Measurements from ENCODE around the gene CDH4.

Gene CDH4

DNA sequence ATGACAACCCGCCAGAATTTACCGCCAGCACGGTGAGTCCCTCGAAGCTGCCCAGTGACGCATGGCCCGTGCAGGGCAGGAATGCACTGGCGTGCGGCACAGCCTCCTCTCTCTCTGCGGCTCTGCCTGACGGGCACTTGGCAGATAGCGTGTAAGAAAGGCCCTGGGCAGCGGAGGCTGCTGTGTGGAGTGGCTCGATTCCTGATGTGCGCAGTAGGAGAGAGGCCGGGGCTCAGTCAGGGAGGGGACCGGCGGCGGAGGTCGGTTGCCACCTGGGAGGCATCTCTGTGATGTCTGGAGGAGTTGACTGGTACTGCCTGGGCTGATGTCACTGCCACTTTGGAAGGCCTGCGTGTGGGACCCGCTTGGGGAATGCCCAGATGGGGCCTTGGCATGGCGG is 643.0 kb downstream of the CDH4 start:
- Mint-ChIP-seq H3K4me1 (peaks cover 0 to 2% of the 10 kb centered on the region in 2 donors), H3K36me3 (no peaks in the 10 kb centered on the region)
- no peak for DNase-seq

GRCh38 chr20:61895686-61896057 is 643.6 kb downstream of the CDH4 start:
- DNase-seq (no peak), ATAC-seq (replicated peaks) (no peak)
- Mint-ChIP-seq H3K27ac (no peak overlapping the region), H3K4me3 (no peak overlapping the region), H3K4me1 (peaks cover 0 to 2% of the 10 kb centered on the region in 2 donors), H3K9me3 (peaks cover 3 to 4% of the 10 kb centered on the region in 2 donors), H3K27me3 (peaks cover 0 to 17% of the 10 kb centered on the region in 2 donors), H3K36me3 (no peaks in the 10 kb centered on the region)

More for the DNA sequence above, 643.0 kb downstream of the CDH4 start:
- Mint-ChIP-seq H3K27me3 (peaks cover 0 to 22% of the 10 kb centered on the region in 2 donors), H3K4me3 (no peak overlapping the region), H3K27ac (no peak overlapping the region), H3K9me3 (peaks cover 6 to 7% of the 10 kb centered on the region in 2 donors)
- no peak for ATAC-seq (replicated peaks)

DNA sequence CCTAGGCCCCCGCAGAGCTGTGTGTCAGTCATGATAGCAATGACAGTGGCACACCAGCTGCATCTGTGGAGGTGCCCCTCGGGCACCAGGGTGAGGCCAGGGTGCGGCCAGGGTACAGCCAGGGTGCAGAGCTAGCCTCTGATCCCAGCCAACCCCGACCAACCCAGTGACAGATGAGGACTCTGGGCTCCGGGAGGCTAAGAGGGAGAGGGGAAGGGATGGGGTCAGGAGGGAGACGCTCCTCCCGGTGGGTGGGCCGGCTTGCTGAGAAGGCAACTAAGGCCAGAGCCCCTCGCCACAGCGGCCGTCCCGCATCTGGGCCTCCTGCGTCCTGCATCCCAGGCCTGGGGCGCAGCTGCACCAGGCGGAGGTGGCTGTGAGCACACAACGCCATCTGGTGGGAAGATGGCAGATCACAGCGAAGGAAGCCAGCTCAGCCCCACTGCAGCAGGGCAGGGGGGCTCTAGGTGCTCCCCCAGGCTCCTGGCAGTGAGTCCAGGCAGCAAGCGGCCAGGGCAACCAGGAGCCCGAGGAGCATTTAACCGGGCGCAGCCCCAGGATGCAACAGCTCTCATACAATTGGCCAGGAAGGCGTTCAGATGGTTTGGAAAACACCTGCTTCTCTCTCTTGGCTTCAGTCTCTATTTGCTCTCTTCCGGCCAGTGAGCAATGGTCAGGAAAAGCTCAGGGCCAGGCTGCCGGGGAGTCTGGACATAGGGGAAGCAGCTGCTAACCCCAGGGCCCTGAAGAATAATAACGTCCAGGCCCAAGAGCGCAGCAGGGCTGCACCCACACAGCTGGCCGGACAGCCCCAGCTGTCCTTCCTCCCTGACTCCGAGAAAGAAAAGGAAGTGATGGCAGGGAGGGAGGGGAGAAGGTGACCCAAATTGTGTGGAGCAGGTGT is 644.2 kb downstream of the CDH4 start:
- H3K4me1 Mint-ChIP-seq = peaks cover 0 to 2% of the 10 kb centered on the region in 2 donors
- H3K36me3 Mint-ChIP-seq = no peaks in the 10 kb centered on the region
- ATAC-seq (replicated peaks) (peak; percentile 80 to 87), DNase-seq (no peak)
- peaks cover 0 to 17% of the 10 kb centered on the region in 2 donors for H3K27me3 Mint-ChIP-seq
- H3K4me3 Mint-ChIP-seq = no peak overlapping the region
- peaks cover 3 to 4% of the 10 kb centered on the region in 2 donors for H3K9me3 Mint-ChIP-seq
- no peak overlapping the region for H3K27ac Mint-ChIP-seq

DNA sequence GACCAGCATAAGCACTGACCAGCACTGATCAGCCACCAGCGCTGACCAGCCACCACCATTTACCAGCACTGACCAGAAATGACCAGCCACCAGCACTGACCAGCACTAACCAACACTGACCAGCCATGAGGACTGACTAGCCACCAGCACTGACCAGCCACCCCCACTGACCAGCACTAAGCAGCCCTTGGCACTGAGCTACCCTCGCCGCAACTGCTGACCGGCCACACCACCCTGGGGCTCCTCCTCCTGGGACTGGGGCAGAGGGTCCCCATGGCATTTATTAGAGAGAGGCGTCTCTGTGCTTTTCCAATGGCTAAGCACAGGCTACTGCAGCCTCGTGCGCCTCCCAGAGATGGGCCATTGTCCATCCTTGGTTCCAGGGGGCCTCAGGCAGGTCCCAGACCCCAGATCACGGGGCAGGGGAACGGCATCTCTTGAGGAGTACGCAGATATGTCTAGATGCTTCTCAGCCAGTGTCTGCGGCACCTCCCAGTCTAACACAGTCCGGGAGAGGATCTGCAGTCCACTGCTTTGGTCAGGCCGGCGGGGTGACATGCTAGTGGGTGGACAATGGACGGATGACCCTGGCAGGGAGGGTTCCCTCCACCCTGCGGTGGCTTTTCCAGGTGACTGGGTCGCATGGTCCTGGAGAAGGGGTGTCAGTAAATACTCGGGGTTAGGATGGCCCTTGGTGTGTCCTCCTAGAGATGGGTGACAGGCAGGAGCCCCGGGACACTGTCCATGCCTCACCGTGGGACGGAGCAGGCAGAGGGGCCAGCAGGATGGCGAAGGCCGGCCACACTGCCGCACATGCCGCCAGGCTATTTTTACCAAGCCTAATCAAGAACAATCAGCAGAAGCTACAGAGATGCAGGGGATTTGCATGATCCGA is 645.6 kb downstream of the CDH4 start:
- H3K4me1 Mint-ChIP-seq = peaks cover 2 to 3% of the 10 kb centered on the region in 2 donors
- peaks cover 0 to 18% of the 10 kb centered on the region in 2 donors for H3K27me3 Mint-ChIP-seq
- H3K4me3 Mint-ChIP-seq = no peak overlapping the region
- no peaks in the 10 kb centered on the region for H3K9me3 Mint-ChIP-seq
- H3K27ac Mint-ChIP-seq = no peak overlapping the region
- ATAC-seq (replicated peaks) (no peak), DNase-seq (no peak)
- H3K36me3 Mint-ChIP-seq = no peaks in the 10 kb centered on the region

GRCh38 chr20:61898405-61898804 is 646.3 kb downstream of the CDH4 start:
- Mint-ChIP-seq H3K9me3 (no peaks in the 10 kb centered on the region), H3K27ac (no peak overlapping the region), H3K36me3 (no peaks in the 10 kb centered on the region), H3K27me3 (peaks cover 0 to 18% of the 10 kb centered on the region in 2 donors), H3K4me3 (no peak overlapping the region), H3K4me1 (peaks cover 2 to 3% of the 10 kb centered on the region in 2 donors)
- DNase-seq = no peak
- no peak for ATAC-seq (replicated peaks)

GRCh38 chr20:61900011-61900944 is 648.2 kb downstream of the CDH4 start:
- peaks cover 2 to 3% of the 10 kb centered on the region in 2 donors for H3K4me1 Mint-ChIP-seq

GRCh38 chr20:61900945-61901293 is 648.9 kb downstream of the CDH4 start:
- no peak for DNase-seq
- H3K4me3 Mint-ChIP-seq = no peak overlapping the region

More at GRCh38 chr20:61900011-61900944, 648.2 kb downstream of the CDH4 start:
- Mint-ChIP-seq H3K27me3 (peaks cover 0 to 18% of the 10 kb centered on the region in 2 donors), H3K27ac (no peak overlapping the region), H3K36me3 (no peaks in the 10 kb centered on the region), H3K9me3 (no peaks in the 10 kb centered on the region), H3K4me3 (no peak overlapping the region)
- ATAC-seq (replicated peaks) = no peak
- DNase-seq = no peak

DNA sequence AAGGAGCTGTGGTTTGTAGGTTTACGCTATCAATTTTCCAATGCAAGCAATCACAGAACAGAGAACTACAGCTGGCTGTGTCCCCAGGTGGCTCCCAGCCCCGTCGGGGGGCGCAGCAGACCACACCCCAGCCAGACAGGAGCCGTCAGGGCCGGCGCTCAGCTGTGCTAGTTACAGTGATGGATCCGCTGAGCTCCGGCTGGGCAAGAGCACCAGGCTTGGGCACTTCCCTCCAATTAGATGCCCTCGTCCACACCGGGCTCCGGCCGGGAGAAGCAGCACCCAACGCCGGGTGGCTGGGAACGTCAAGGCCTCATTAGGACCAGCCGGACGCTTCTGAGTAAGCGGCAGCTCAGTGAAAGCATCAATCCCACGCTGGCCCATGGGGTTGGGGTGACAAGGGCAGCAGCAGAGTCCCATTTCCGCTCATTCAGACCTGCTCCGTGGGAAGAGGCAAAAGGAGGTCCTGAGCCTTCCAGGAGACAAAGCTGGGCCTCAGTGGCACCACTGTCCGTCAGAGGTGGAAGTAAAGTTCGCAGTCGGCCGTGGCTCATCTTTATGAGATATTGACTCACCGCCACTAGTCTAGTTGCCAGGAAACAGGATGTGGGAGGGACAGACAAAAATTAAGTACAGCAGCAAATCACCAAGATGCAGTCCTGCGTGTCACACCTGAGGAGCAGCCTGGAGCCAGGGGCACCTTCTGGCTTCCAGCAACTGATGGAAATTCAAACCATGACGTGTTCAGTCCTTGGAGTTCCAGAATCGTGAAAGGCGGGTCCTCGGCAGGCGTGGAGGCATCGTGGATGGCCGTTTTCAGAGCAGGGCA is 649.5 kb downstream of the CDH4 start:
- Mint-ChIP-seq H3K27me3 (peaks cover 0 to 10% of the 10 kb centered on the region in 2 donors), H3K9me3 (no peaks in the 10 kb centered on the region), H3K36me3 (no peaks in the 10 kb centered on the region), H3K4me3 (no peak overlapping the region), H3K4me1 (peaks cover 0 to 3% of the 10 kb centered on the region in 2 donors), H3K27ac (no peak overlapping the region)
- ATAC-seq (replicated peaks) (no peak), DNase-seq (no peak)

More at GRCh38 chr20:61900945-61901293, 648.9 kb downstream of the CDH4 start:
- no peaks in the 10 kb centered on the region for H3K9me3 Mint-ChIP-seq
- H3K27ac Mint-ChIP-seq = no peak overlapping the region
- peaks cover 2 to 3% of the 10 kb centered on the region in 2 donors for H3K4me1 Mint-ChIP-seq
- H3K27me3 Mint-ChIP-seq = peaks cover 0 to 17% of the 10 kb centered on the region in 2 donors
- ATAC-seq (replicated peaks) = no peak
- no peaks in the 10 kb centered on the region for H3K36me3 Mint-ChIP-seq

DNA sequence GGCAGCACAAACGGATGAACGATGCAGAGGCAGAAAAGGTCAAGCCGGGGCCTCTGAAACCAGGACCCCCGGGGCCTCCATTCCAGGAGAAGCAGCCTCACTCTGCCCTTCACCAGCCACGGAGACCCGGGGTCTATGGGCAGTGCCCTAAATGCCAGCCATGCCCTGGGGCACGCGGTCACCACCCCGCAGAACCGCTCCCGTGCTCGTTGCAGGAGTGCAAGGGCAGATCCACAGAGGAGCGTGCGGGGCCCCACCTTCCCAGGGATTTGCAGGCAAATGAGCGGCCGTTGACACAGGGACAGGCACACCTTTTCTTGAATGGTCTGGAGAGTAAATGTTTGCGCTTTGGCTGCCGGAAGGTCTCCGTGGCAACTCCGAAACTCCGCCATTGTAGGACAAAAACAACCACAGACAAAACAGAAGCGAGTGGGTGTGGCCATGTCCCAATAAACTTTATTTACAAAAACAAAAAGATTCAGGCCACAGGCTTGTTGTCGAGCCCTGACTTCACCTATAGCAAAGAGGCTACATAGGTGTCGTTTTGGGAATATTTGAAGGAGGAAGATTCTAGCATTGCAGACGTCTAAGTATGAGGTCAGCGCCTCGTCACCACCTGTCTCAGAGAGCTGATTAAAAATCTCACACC is 650.3 kb downstream of the CDH4 start:
- H3K4me1 Mint-ChIP-seq = peaks cover 0 to 3% of the 10 kb centered on the region in 2 donors
- no peaks in the 10 kb centered on the region for H3K36me3 Mint-ChIP-seq
- no peak for DNase-seq
- ATAC-seq (replicated peaks) = no peak
- no peak overlapping the region for H3K4me3 Mint-ChIP-seq
- H3K27ac Mint-ChIP-seq = no peak overlapping the region
- no peaks in the 10 kb centered on the region for H3K9me3 Mint-ChIP-seq
- peaks cover 4 to 9% of the 10 kb centered on the region in 2 donors for H3K27me3 Mint-ChIP-seq

DNA sequence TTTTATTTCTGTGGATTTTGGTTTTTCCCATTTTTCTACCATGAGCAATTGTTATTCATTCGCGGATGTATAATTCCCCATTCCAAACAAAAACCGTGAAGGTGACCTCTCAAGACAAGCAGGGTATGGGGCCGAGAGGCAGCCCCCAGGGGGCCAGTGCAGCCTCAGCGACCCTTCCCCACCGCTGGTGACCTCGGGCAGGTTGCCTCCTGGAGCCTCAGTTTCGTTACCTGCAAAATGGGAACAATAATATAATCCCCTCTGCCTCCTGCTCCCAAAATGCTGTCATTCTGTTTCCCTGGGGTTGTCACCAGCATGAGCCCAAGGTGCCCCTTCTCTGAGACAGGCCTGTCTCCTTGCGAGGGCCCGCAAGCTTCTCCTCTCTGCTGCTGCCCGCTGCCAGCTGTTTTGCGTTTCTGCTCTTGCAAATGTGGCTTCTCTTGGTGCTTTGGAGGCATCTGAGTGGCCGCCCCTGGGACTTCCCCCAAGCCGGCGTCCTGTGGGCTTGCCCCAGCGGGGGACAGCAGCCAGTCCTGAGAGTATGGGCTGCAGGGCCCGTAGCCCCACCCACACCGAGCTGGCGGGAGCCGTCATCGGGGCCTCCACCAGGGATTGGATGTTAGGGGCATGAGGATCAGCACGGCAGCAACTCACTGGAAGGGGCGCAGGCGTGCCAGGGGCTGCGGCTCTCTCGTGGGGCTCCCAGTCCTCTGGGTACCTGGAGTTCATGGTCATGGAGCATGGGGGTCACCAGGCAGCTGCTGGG is 651.7 kb downstream of the CDH4 start:
- H3K4me3 Mint-ChIP-seq = no peak overlapping the region
- ATAC-seq (replicated peaks) (no peak), DNase-seq (no peak)
- H3K4me1 Mint-ChIP-seq = peaks cover 0 to 3% of the 10 kb centered on the region in 2 donors
- H3K36me3 Mint-ChIP-seq = no peaks in the 10 kb centered on the region
- peaks cover 5 to 8% of the 10 kb centered on the region in 2 donors for H3K27me3 Mint-ChIP-seq
- H3K9me3 Mint-ChIP-seq = no peaks in the 10 kb centered on the region
- no peak overlapping the region for H3K27ac Mint-ChIP-seq

GRCh38 chr20:61904456-61904855 is 652.4 kb downstream of the CDH4 start:
- Mint-ChIP-seq H3K9me3 (no peaks in the 10 kb centered on the region), H3K27ac (no peak overlapping the region), H3K4me3 (no peak overlapping the region), H3K27me3 (peaks cover 5 to 12% of the 10 kb centered on the region in 2 donors), H3K36me3 (no peaks in the 10 kb centered on the region), H3K4me1 (peaks cover 0 to 3% of the 10 kb centered on the region in 2 donors)
- ATAC-seq (replicated peaks) (no peak), DNase-seq (no peak)
